HCT116 (cell line): ENCODE results near the gene TLCD1. TPM values are rescaled to one million over a fixed set of nuclear protein-coding genes. Genes with fewer than 3 reads are reported as not detected.
A peak's percentile ranks its signal among the peaks of the same experiment; 100 is the strongest.

Experiments used
- ATAC-seq: fragments of 200-7000 bp; cut with Tn5 transposase; 2 replicates; pipeline ENCODE4 v1.9.1; 2020; ENCODE audit warnings: mild to moderate bottlenecking, moderate library complexity
- BruUV-seq: library from RNA; stranded (reverse); fragments of 400-500 nt; replicated peaks from 2 replicates; lab custom pipeline; 2021; lab: Mats Ljungman, UMichigan
- CTCF ChIA-PET: fragments of 300-600 bp; sonication (Branson Sonifier 250); formaldehyde crosslinking; loops from one replicate; lab custom pipeline; 2021; ENCODE audit warnings: antibody characterized with exemption; lab: Charles Lee
- POLR2A ChIA-PET: fragments of 300-600, 350-600 bp; sonication (Branson Sonifier 250); formaldehyde crosslinking; loops from one replicate; lab custom pipeline; 2021; ENCODE audit warnings: antibody characterized with exemption; lab: Charles Lee
- RAD21 ChIA-PET, 2 experiments: fragments of 300-600 bp; sonication (Branson Sonifier 250); formaldehyde crosslinking; loops; one replicate each; lab custom pipeline; 2023; ENCODE audit warnings: low total read pairs in 2 of 2; ENCODE audit not compliant: uncharacterized antibody in 2 of 2, unreplicated experiment in 2 of 2, low non-redundant PET in 1 of 2; lab: Charles Lee
- DNase-seq: peaks from one replicate; pipeline ENCODE4 v3.0.0-alpha.2; 2010; ENCODE audit warnings: low read depth, low spot score
- H2AFZ ChIP-seq: fragments of 200-600 bp; shearing (Covaris generic), sonication (generic); 2 replicates; pipeline ENCODE4 v1.6.1; 2017; ENCODE audit warnings: low read depth, mixed run types, mixed read lengths, antibody characterized with exemption, low read length; ENCODE audit not compliant: poor library complexity, severe bottlenecking
- H3K27ac ChIP-seq: 2 replicates; pipeline ENCODE4 v1.5.1; 2012; ENCODE audit warnings: low read depth, low read length
- H3K27me3 ChIP-seq: fragments of 200-600 bp; sonication (generic); 2 replicates; pipeline ENCODE4 v1.6.1; 2016; ENCODE audit warnings: mixed run types, low read length, mixed read lengths; ENCODE audit not compliant: insufficient read depth
- H3K36me3 ChIP-seq, 2 experiments: fragments of 200-500 bp in 1 of 2; fragments of 200-600 bp in 1 of 2; sonication (Bioruptor generic) in 1 of 2; sonication (generic) in 1 of 2; 2 replicates each; pipeline versions ENCODE4 v1.5.1 to v1.6.1; 2014 to 2016; ENCODE audit warnings: low read length in 2 of 2, inconsistent platforms in 1 of 2, mixed read lengths in 1 of 2, mixed run types in 1 of 2; ENCODE audit not compliant: insufficient read depth in 2 of 2, control insufficient read depth in 1 of 2
- H3K4me1 ChIP-seq, 2 experiments: fragments of 200-600 bp in 1 of 2; sonication (generic) in 1 of 2; 2 replicates each; pipeline versions ENCODE4 v1.5.1 to v1.6.1; 2012 to 2017; ENCODE audit warnings: low read length in 2 of 2, inconsistent platforms in 1 of 2, mild to moderate bottlenecking in 1 of 2, mixed read lengths in 1 of 2, mixed run types in 1 of 2, moderate library complexity in 1 of 2; ENCODE audit not compliant: insufficient read depth in 2 of 2, control insufficient read depth in 1 of 2
- H3K4me2 ChIP-seq: fragments of 200-600 bp; sonication (generic); 2 replicates; pipeline ENCODE4 v1.6.1; 2017; ENCODE audit warnings: mixed run types, low read length, mixed read lengths
- H3K4me3 ChIP-seq, 2 experiments: fragments of 200-600 bp in 1 of 2; sonication (generic) in 1 of 2; replicated peaks in 1 of 2; 2 replicates each; pipeline ENCODE4 v1.5.1; 2011 to 2016; ENCODE audit warnings: low read length in 2 of 2, control low read depth in 1 of 2, low read depth in 1 of 2, mild to moderate bottlenecking in 1 of 2, mixed read lengths in 1 of 2, mixed run types in 1 of 2
- H3K79me2 ChIP-seq: fragments of 200-600 bp; sonication (generic); 2 replicates; pipeline ENCODE4 v1.6.1; 2017; ENCODE audit warnings: mild to moderate bottlenecking, mixed run types, low read length, moderate library complexity, mixed read lengths; ENCODE audit not compliant: insufficient read depth
- H3K9ac ChIP-seq: fragments of 200-600 bp; sonication (generic); 2 replicates; pipeline ENCODE4 v1.6.1; 2016; ENCODE audit warnings: low read length, mixed read lengths
- H3K9me2 ChIP-seq: fragments of 200-600 bp; sonication (generic), shearing (Covaris generic); 2 replicates; pipeline ENCODE4 v1.6.1; 2017; ENCODE audit warnings: mixed run types, mild to moderate bottlenecking, moderate library complexity; ENCODE audit not compliant: insufficient read depth
- H3K9me3 ChIP-seq, 2 experiments: fragments of 200-500 bp in 1 of 2; fragments of 200-600 bp in 1 of 2; sonication (Bioruptor generic) in 1 of 2; sonication (generic) in 1 of 2; 2 replicates each; pipeline ENCODE4 v1.6.1; 2014 to 2017; ENCODE audit warnings: low read length in 2 of 2, mixed read lengths in 2 of 2, inconsistent platforms in 1 of 2, low read depth in 1 of 2, mild to moderate bottlenecking in 1 of 2, mixed run types in 1 of 2, moderate library complexity in 1 of 2; ENCODE audit not compliant: control insufficient read depth in 1 of 2, insufficient read depth in 1 of 2
- H4K20me1 ChIP-seq: fragments of 200-600 bp; sonication (generic), shearing (Covaris generic); 2 replicates; pipeline ENCODE4 v1.6.1; 2017; ENCODE audit warnings: mixed run types, mild to moderate bottlenecking, moderate library complexity; ENCODE audit not compliant: insufficient read depth
- EGR1 ChIP-seq: IDR thresholded peaks from 2 replicates; pipeline ENCODE4 v1.6.1; 2012; ENCODE audit warnings: low read depth
- EZH2phosphoT487 ChIP-seq: fragments of 200-600 bp; IDR thresholded peaks from 2 replicates; pipeline ENCODE4 v1.6.1; 2018; ENCODE audit warnings: antibody characterized with exemption, borderline replicate concordance
- POLR2AphosphoS5 ChIP-seq: IDR thresholded peaks from 2 replicates; pipeline ENCODE4 v1.6.1; 2011; ENCODE audit warnings: mild to moderate bottlenecking, low read depth, low read length, moderate library complexity
- REST ChIP-seq: IDR thresholded peaks from 2 replicates; pipeline ENCODE4 v1.6.1; 2012; ENCODE audit warnings: low read depth
- TCF7L2 ChIP-seq: IDR thresholded peaks from 2 replicates; pipeline ENCODE4 v1.7.0; 2011; ENCODE audit warnings: borderline replicate concordance, inconsistent platforms; ENCODE audit not compliant: insufficient read depth, insufficient read length; ENCODE audit errors: extremely low read depth
- ZBTB33 ChIP-seq: IDR thresholded peaks from 2 replicates; pipeline ENCODE4 v1.6.1; 2011; ENCODE audit warnings: mild to moderate bottlenecking, low read length, moderate library complexity; ENCODE audit not compliant: insufficient replicate concordance; ENCODE audit errors: extremely low read depth
- ZNF274 ChIP-seq: fragments of 200-500 bp; sonication (Bioruptor generic); IDR thresholded peaks from 2 replicates; pipeline ENCODE4 v1.6.1; 2014; ENCODE audit warnings: mild to moderate bottlenecking, low read depth, low read length, inconsistent platforms
- intact Hi-C: fragments of 100-400 bp; cut with micrococcal nuclease; formaldehyde crosslinking; loops from 2 replicates; pipeline ENCODE4 v1.10.0; 2022
- total RNA-seq: library from RNA; stranded (reverse); gene quantifications from one replicate; pipeline ENCODE4 v1.2.1, GENCODE V29; 2021; ENCODE audit not compliant: unreplicated experiment

Gene TLCD1
- total RNA-seq, 1 experiment from 2014 or later = 28.3 TPM

GRCh38 chr17:28711723-28712031, 14.4 kb downstream of the TLCD1 start, which contains the start of gene PROCA1:
Gene PROCA1 (minus strand): TSS chr17:28711888. CDS start chr17:28711660, 228 bp downstream.
- DNase-seq = no peak
- ChIA-PET RAD21 (interaction anchor here in 1 of 2 experiments (0.7 kb wide), 1 partner anchor 13 kb away, joined by 3 read pairs; no protein-coding TSS in a partner anchor), CTCF (interaction anchor here (0.6 to 1.5 kb wide), 5 partner anchors 8 to 405 kb away, joined by 3 to 7 read pairs (median 3); partner anchors contain the start of gene RPL23A)

More at GRCh38 chr17:28711723-28712031, 14.4 kb downstream of the TLCD1 start, which contains the start of gene PROCA1:
- H4K20me1 ChIP-seq = no peaks in the 10 kb centered on the region
- TF ChIP-seq REST (no peak), ZBTB33 (no peak), POLR2AphosphoS5 (no peak), ZNF274 (no peak), TCF7L2 (no peak), EGR1 (no peak), EZH2phosphoT487 (no peak)
- TF ChIP-seq, all 23 proteins: peak for 0
- Histone ChIP-seq H3K79me2 (no peaks in the 10 kb centered on the region), H3K27me3 (no peaks in the 10 kb centered on the region), H3K9me2 (no peaks in the 10 kb centered on the region), H2AFZ (no peak within 1 kb of the TSS), H3K9ac (peak within 1 kb of the TSS; percentile 74), H3K36me3 (no peaks in the 10 kb centered on the region), H3K4me1 (peaks cover 9 to 16% of the 10 kb centered on the region in 2 experiments), H3K27ac (peak within 1 kb of the TSS; percentile 75), H3K4me2 (peak within 1 kb of the TSS; percentile 91), H3K9me3 (no peaks in the 10 kb centered on the region), H3K4me3 (peak within 1 kb of the TSS; percentile 47 to 62)
- intact Hi-C loops = no loop called here
- BruUV-seq = no TSS peak
- no peak for ATAC-seq
- POLR2A ChIA-PET = interaction anchor here (1.0 to 3.2 kb wide), 4 partner anchors 8 to 15 kb away, joined by 6 to 42 read pairs (median 6); partner anchors contain the start of gene RPL23A
